ENCODE results near the gene HPSE2.

Gene HPSE2

GRCh38 chr10:98458809-98459784 lies 776.6 kb downstream of the HPSE2 start:
- DNase-seq = no peak

DNA sequence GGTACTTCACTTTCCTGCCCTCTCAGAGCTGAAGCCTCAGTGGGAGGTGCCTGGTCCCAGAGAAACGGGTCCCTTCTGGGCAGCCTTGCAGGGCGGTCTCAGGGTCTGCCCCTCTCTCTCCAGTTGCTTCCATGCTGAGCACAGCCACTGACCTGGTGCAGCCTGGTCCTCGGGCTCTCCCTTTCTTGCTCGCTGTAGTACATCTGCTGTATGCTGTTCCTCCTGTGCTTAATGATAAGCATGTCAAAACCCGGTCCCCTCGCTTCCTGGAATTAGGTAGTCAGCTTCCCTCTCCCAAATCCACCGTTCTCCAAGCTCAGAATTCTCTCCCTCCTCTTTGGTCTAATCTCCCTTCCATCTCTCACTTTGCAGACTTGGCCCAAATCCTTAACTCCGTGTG lies 777.9 kb downstream of the HPSE2 start:
- no peak for DNase-seq

- no peak for DNase-seq
Measured at GRCh38 chr10:98456686-98457482, 778.8 kb downstream of the HPSE2 start.

DNA sequence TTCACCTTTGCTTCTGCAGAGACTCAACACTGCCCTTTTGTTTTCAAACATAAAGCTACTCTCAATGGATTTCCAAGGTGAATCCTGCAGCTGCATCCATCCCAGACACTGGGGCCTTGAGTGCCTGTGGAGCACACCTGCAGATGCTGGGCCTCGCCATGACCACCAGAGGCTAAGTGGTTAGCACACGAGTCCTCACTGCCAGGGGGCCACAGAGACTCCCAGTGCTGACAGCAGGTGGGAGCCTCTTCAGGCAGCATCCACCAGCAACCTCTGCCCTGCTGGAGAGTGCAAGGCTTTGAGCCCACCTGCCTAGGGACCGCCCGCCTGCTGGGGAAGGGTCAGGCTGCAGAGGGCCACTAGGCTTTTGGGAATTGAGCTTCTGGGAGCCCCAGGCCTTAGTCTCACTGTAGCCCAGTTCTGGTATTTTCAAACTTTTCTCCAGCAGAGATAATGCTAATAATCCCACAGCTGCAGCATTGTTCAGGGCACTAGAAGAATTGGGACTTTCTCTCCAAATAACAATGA lies 779.5 kb downstream of the HPSE2 start:
- DNase-seq = no peak

DNA sequence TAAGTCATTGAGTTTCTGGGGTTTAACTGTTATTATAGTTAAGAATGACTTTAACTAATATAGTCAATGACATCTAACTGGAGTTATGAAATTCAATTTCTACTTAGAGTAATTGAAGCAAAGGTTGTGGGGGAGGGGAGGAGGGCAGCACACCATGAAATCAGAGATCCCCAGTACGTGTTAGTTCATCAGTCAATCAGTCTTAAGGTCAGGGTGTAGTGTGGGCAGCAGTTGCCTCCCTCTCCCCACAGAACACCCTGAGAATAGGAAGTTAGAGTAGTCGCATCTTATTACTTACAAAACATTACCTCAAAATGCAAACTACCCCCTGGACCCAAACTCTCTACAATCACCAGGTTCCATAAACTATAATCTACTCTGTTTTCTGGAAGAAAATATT lies 781.9 kb downstream of the HPSE2 start:
- DNase-seq = no peak

DNA sequence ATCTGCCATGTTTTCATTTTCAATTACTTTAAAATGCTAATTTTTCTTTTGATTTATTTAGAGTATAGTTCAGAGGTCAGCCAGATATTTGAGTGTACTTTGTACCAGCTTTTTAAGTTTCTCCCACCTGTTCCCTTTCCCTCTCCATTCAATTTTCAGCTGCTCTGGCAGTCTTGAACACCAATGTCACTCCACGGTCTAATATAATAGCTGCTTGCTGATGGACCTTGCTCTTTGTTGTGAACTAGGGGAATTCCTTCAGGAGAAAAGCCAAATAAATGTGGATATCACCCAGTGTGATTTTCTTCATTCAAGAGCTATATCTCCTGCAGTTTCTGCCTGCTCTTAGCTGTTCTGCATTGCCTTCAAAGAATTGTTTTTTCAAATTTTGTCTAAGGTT lies 785.0 kb downstream of the HPSE2 start:
- DNase-seq = no peak

DNA sequence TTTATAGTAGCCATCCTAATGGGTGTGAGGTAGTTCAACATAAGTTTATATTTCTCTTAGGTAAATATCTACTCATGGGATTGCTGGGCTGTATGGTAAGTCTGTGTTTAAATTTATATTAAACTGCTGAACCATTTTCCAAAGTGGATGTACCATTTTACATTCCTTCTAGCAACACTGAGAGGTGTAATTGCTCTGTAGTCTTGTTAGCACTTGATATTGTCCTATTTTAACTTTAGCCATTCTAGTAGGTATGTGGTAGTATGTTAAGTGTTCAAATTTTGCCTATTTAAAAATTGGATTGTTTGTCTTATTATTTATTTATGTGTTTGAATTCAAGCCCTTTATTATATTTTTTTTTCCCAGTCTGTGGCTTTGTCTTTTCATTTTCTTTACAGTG lies 786.4 kb downstream of the HPSE2 start:
- DNase-seq = no peak

- DNase-seq = peak; percentile 75
Measured at GRCh38 chr10:98446661-98447221, 788.9 kb downstream of the HPSE2 start, which contains the start of gene HPS1. HPS1 (minus strand) TSS chr10:98446935; CDS start chr10:98443240, 3,695 bp downstream.

DNA sequence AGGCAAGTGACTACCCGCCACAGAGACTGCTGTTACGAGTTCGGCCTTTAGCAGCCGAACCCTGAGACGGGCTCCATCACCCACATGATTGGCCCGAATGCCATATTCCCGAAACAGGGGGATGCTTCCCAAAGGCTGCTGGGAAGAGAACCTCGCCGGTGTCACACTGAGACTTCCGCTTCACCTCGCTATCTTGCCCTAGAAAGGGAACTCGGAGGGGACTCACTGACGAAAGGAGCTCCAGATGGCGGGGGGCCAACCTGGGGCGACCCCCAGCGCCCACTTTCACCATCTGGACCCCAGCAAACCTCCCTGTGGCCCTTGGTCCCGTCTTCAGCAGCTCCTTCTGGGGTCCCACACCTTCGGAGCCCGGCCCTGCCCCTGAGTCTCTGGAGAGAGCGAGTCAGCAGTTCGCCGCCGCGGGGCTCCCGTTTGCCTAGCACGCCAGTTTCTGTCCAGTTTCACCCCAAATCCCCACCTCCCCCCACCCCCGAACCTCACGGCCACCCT lies 789.4 kb downstream of the HPSE2 start:
- DNase-seq = peak; percentile 46

- no peak for DNase-seq
Measured at GRCh38 chr10:98445200-98445812, 790.3 kb downstream of the HPSE2 start.

GRCh38 chr10:98444314-98445006 lies 791.2 kb downstream of the HPSE2 start:
- DNase-seq = no peak

DNA sequence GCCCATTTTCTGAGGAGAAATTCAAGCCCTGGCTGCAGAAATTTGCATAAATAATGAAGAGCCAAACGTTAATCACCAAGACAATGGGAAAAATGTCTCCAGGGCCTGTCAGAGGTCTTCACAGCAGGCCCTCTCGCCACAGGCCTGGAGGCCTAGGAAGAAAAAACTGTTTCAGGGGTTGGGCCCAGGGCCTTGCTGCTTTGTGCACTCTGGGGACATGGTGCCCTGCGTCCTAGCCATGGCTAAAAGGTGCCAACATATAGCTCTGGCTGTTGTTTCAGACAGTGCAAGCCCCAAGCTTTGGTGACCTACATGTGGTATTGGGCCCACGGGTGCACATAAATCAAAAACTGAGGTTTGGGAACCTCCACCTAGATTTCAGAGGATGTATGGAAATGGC lies 796.9 kb downstream of the HPSE2 start:
- DNase-seq = no peak

DNA sequence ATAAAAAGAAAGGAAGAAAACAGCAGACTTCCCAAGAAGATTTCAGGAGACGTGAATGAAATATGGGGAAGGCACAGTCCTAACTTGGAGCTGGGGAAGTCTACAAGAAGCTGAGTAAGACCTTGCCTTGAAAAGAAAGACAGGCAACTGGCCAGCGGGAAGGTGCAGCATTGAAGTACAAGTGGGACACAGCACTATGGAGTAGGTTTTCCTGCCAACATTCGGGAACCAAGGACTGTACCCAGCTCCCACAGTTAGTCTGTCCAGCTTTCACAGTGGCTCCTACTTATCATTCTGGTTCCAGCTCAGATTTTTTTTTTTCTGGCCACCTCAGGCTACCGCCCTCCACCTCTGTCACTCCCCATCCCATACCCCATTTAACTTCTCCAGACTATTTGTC lies 798.9 kb downstream of the HPSE2 start:
- DNase-seq = no peak

GRCh38 chr10:98435178-98435577 lies 800.5 kb downstream of the HPSE2 start:
- DNase-seq = no peak

GRCh38 chr10:98433881-98434732 lies 801.5 kb downstream of the HPSE2 start:
- peak; percentile 25 for DNase-seq

- DNase-seq = no peak
Measured at GRCh38 chr10:98433371-98433770, 802.3 kb downstream of the HPSE2 start.

DNA sequence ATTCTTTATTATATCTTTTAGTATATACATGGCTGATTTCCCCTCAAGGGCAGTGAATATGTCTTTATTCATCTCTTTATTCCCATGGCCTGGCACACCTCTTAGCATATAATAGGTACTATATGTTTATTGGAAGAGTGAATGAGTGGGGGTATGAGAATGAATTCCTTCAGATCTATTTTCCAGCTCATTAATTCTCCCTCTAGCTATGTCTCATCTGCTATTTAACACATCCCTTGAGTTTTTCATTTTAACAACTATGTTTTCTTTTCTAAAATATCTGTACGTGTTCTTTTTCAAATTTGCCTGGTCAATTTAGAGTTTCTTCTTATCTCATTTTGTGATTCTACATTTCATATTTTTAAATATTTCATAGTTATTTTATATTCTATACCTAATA lies 803.3 kb downstream of the HPSE2 start:
- DNase-seq = no peak

DNA sequence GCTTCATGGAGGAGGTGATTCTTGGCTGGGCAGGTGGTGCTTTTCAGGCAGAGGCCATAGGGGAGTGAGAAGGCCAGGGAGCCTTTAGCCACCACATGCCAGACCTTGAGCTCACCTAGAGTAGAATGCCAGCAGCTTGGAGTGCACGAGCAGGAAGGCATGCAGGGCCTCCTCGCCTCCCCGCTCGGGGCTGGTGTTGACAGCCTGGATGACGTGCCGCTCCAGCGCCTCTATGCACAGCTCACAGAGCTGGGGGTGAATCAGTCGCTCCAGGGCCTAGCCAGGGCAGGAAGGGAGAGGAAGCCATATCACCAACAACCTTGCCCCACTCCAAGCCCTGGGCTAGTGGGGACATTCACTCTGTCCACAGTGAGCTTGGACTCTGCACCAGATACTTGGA lies 804.6 kb downstream of the HPSE2 start:
- DNase-seq = peak; percentile 11

DNA sequence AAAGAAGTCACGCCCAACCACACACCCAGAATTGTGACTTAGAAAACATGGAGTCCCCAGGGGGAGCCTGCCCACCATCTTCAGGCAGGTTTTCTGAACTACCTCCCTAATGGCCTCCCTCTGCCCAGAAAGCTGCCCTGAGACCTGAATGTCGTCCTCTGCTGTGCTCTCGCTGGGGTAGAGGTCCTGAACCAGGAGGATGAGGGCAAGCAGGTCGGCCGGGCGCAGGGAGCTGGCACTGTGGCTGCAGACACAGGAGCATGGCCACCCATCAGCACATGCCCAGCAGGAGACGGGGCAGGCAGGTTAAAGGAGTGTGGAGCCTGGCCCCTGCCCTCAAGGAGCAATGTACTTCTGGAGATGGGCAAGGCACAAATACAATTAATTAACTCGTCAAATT lies 805.2 kb downstream of the HPSE2 start:
- DNase-seq = no peak

- DNase-seq = no peak
Measured at GRCh38 chr10:98429320-98430072, 806.2 kb downstream of the HPSE2 start.

Data from fibroblast of skin of back (primary cell).